Measurements from ENCODE around the gene NSRP1. TPM values are rescaled to one million over a fixed set of nuclear protein-coding genes. Genes with fewer than 3 reads are reported as not detected.

NSRP1 gene
- total RNA-seq, 1 experiment from 2014 or later: 22.8 TPM

DNA sequence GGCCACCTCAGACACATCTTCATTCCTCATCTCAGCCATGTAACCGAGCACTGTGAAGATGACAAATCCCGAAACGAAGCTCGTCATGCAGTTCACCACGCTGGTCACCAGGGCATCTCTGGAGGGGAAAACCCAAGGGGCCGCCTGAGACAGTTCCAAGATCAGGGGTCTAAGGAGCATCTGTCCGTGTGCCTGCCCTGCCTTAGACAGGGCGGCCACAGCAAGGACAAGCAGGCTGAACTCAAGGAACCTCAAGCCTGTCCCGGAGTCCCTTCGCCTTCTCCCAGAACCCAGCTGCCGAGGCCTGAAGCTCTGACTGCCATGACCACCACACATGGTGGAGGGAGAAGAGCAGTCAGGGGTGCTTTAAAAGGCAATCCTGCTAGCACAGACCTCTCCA is 96.1 kb downstream of the NSRP1 start:
- Mint-ChIP-seq H3K27me3 (ENCODE audit: low read depth) (no peaks in the 10 kb centered on the region; the same call in 1 of the 2 replicates), H3K27ac (no peak overlapping the region), H3K9me3 (no peaks in the 10 kb centered on the region), H3K4me1 (no peaks in the 10 kb centered on the region), H3K36me3 (no peaks in the 10 kb centered on the region), H3K4me3 (no peak overlapping the region)
- ChIA-PET CTCF (interaction anchor here (0.6 to 2.4 kb wide), 11 partner anchors 9 to 181 kb away, joined by 3 to 7 read pairs (median 4); no protein-coding TSS in a partner anchor), POLR2A (no interaction called here)
- DNase-seq (ENCODE audit: low spot score) (no peak), ATAC-seq (peak; percentile 67)
- TF ChIP-seq, protein P1, sequence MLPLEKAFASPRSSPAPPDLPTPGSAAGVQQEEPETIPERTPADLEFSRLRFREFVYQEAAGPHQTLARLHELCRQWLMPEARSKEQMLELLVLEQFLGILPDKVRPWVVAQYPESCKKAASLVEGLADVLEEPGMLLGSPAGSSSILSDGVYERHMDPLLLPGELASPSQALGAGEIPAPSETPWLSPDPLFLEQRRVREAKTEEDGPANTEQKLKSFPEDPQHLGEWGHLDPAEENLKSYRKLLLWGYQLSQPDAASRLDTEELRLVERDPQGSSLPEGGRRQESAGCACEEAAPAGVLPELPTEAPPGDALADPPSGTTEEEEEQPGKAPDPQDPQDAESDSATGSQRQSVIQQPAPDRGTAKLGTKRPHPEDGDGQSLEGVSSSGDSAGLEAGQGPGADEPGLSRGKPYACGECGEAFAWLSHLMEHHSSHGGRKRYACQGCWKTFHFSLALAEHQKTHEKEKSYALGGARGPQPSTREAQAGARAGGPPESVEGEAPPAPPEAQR (CRISPR knock-in tag; IDR thresholded peaks at IDR 0.05): no peak

DNA sequence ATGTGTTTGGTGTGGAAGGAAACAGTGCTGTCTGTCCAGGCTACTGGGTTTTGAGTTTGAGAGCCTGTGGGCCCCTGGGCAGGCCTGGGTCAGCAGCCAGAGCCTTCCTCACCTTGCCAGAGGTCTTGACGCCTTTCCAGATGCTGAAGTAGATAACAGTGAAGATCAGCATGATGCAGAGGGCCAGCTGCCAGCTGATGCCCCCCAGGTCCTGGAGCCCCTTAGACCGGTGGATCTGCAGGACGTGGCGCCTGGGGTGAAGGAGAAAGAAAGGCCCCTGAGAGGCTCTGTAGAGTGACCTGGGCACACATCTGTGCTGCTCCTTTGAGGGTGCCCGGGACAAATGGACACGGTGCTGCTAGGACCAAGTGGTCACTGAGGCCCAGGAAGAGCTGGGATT is 100.4 kb downstream of the NSRP1 start:
- no peaks in the 10 kb centered on the region for H3K36me3 Mint-ChIP-seq
- CTCF ChIA-PET: no interaction called here
- ATAC-seq (no peak), DNase-seq (ENCODE audit: low spot score) (no peak)
- no peak overlapping the region for H3K27ac Mint-ChIP-seq
- H3K4me3 Mint-ChIP-seq: no peak overlapping the region
- no peaks in the 10 kb centered on the region; the same call in 1 of the 2 replicates for H3K27me3 Mint-ChIP-seq (ENCODE audit: low read depth)
- H3K9me3 Mint-ChIP-seq: no peaks in the 10 kb centered on the region
- no peaks in the 10 kb centered on the region for H3K4me1 Mint-ChIP-seq
- TF ChIP-seq, protein P2, sequence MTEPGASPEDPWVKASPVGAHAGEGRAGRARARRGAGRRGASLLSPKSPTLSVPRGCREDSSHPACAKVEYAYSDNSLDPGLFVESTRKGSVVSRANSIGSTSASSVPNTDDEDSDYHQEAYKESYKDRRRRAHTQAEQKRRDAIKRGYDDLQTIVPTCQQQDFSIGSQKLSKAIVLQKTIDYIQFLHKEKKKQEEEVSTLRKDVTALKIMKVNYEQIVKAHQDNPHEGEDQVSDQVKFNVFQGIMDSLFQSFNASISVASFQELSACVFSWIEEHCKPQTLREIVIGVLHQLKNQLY (CRISPR knock-in tag; IDR thresholded peaks at IDR 0.05): no peak
- TF ChIP-seq NR1H2 (CRISPR knock-in tag; IDR thresholded peaks at IDR 0.05): no peak
- no peak for TF ChIP-seq GABPB1 (CRISPR knock-in tag; IDR thresholded peaks at IDR 0.05)
- TF ChIP-seq ZNF263 (CRISPR knock-in tag; IDR thresholded peaks at IDR 0.05; ENCODE audit: low read depth): no peak
- no peak for TF ChIP-seq KAT7 (CRISPR knock-in tag; IDR thresholded peaks at IDR 0.05; ENCODE audit: borderline replicate concordance)
- no peak for TF ChIP-seq NFYB (CRISPR knock-in tag; conservative IDR thresholded peaks at IDR 0.05; ENCODE audit: low read depth)
- TF ChIP-seq, protein P3, sequence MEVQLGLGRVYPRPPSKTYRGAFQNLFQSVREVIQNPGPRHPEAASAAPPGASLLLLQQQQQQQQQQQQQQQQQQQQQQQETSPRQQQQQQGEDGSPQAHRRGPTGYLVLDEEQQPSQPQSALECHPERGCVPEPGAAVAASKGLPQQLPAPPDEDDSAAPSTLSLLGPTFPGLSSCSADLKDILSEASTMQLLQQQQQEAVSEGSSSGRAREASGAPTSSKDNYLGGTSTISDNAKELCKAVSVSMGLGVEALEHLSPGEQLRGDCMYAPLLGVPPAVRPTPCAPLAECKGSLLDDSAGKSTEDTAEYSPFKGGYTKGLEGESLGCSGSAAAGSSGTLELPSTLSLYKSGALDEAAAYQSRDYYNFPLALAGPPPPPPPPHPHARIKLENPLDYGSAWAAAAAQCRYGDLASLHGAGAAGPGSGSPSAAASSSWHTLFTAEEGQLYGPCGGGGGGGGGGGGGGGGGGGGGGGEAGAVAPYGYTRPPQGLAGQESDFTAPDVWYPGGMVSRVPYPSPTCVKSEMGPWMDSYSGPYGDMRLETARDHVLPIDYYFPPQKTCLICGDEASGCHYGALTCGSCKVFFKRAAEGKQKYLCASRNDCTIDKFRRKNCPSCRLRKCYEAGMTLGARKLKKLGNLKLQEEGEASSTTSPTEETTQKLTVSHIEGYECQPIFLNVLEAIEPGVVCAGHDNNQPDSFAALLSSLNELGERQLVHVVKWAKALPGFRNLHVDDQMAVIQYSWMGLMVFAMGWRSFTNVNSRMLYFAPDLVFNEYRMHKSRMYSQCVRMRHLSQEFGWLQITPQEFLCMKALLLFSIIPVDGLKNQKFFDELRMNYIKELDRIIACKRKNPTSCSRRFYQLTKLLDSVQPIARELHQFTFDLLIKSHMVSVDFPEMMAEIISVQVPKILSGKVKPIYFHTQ (CRISPR knock-in tag; IDR thresholded peaks at IDR 0.05): no peak
- TF ChIP-seq, protein P4, sequence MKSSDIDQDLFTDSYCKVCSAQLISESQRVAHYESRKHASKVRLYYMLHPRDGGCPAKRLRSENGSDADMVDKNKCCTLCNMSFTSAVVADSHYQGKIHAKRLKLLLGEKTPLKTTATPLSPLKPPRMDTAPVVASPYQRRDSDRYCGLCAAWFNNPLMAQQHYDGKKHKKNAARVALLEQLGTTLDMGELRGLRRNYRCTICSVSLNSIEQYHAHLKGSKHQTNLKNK (CRISPR knock-in tag; IDR thresholded peaks at IDR 0.05): no peak
- TF ChIP-seq SOX15 (CRISPR knock-in tag; IDR thresholded peaks at IDR 0.05): no peak
- TF ChIP-seq, protein P5, sequence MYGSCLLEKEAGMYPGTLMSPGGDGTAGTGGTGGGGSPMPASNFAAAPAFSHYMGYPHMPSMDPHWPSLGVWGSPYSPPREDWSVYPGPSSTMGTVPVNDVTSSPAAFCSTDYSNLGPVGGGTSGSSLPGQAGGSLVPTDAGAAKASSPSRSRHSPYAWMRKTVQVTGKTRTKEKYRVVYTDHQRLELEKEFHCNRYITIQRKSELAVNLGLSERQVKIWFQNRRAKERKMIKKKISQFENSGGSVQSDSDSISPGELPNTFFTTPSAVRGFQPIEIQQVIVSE (CRISPR knock-in tag; IDR thresholded peaks at IDR 0.05; ENCODE audit: borderline replicate concordance): no peak
- no peak for TF ChIP-seq FOXP1 (CRISPR knock-in tag; IDR thresholded peaks at IDR 0.05; ENCODE audit: borderline replicate concordance)
- TF ChIP-seq, protein P6, sequence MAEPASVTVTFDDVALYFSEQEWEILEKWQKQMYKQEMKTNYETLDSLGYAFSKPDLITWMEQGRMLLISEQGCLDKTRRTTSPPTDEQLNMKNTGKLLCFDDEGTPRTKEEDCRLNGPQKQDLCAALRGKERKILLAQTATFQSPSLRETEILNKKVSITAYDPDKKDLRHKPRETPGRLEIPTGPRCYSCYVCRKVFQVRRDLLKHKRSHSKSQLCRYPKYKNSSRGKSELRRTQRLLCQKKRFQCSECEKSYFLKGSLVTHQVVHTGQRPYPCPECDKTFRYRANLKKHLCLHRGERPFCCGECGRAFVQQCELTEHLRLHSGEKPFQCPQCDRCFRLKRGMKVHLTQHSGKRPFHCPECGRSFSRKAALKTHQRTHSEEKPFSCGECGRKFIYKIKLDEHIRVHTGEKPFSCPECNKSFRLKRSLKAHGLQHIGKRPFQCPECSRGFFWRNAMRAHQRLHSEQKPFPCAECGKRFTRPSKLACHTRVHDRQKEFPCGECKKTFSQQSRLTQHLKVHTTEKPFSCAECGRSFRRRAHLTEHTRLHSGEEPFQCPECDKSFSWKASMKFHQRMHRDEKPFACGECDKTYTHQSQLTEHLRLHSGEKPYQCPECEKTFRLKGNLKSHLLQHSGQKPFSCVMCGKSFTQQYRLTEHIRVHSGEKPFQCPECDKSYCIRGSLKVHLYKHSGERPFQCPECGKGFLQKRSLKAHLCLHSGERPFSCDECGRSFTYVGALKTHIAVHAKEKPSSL (CRISPR knock-in tag; conservative IDR thresholded peaks at IDR 0.05): no peak
- TF ChIP-seq SMAD4 (CRISPR knock-in tag; IDR thresholded peaks at IDR 0.05): no peak
- no peak for TF ChIP-seq EMX1 (CRISPR knock-in tag; IDR thresholded peaks at IDR 0.05)
- TF ChIP-seq, protein P7, sequence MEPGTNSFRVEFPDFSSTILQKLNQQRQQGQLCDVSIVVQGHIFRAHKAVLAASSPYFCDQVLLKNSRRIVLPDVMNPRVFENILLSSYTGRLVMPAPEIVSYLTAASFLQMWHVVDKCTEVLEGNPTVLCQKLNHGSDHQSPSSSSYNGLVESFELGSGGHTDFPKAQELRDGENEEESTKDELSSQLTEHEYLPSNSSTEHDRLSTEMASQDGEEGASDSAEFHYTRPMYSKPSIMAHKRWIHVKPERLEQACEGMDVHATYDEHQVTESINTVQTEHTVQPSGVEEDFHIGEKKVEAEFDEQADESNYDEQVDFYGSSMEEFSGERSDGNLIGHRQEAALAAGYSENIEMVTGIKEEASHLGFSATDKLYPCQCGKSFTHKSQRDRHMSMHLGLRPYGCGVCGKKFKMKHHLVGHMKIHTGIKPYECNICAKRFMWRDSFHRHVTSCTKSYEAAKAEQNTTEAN (CRISPR knock-in tag; IDR thresholded peaks at IDR 0.05): no peak
- TF ChIP-seq ZNF416 (CRISPR knock-in tag; IDR thresholded peaks at IDR 0.05): no peak
- TF ChIP-seq FOXJ3 (CRISPR knock-in tag; IDR thresholded peaks at IDR 0.05; ENCODE audit: borderline replicate concordance): no peak
- POLR2A ChIA-PET: no interaction called here
